HepG2 (cell line): ENCODE data around the gene GMEB1. TPM values are rescaled to one million over a fixed set of nuclear protein-coding genes. Genes with fewer than 3 reads are reported as not detected.

Source experiments
- ARNT2 ChIP-seq: sonication (generic); formaldehyde crosslinking; IDR thresholded peaks from 2 replicates; pipeline ENCODE4 v1.8.0; 2022; ENCODE audit warnings: mild to moderate bottlenecking, low read depth, missing genetic modification reagents, moderate library complexity
- ASH2L ChIP-seq: fragments of 300-600, 200-600 bp; sonication (generic); IDR thresholded peaks from 2 replicates; pipeline ENCODE4 v1.7.0; 2017; ENCODE audit warnings: low read depth, mild to moderate bottlenecking, moderate library complexity, mixed read lengths, low read length; ENCODE audit not compliant: insufficient read length
- ETV5 ChIP-seq: IDR thresholded peaks from 2 replicates; pipeline ENCODE4 v1.6.1; 2018; ENCODE audit warnings: missing biosample characterization, missing genetic modification reagents, inconsistent platforms, borderline replicate concordance
- GABPB1 ChIP-seq: IDR thresholded peaks from 2 replicates; pipeline ENCODE4 v1.6.1; 2016; ENCODE audit warnings: mild to moderate bottlenecking, missing genetic modification reagents, moderate library complexity, missing compliant biosample characterization
- HNRNPLL ChIP-seq: fragments of 200-400 bp; formaldehyde crosslinking; IDR thresholded peaks from 2 replicates; pipeline ENCODE4 v1.6.1; 2017; ENCODE audit warnings: mild to moderate bottlenecking, low read depth, low read length; ENCODE audit not compliant: poor library complexity, severe bottlenecking
- KDM2A ChIP-seq: sonication (generic); formaldehyde crosslinking; IDR thresholded peaks from 2 replicates; pipeline ENCODE4 v1.4.0; 2020; ENCODE audit warnings: low read depth, missing genetic modification reagents, borderline replicate concordance
- PITX1 ChIP-seq: sonication (generic); formaldehyde crosslinking; IDR thresholded peaks from 2 replicates; pipeline ENCODE4 v1.5.1; 2020; ENCODE audit warnings: mild to moderate bottlenecking, missing genetic modification reagents
- PTBP1 ChIP-seq: fragments of 200-400 bp; formaldehyde crosslinking; IDR thresholded peaks from 2 replicates; pipeline ENCODE4 v1.6.1; 2018; ENCODE audit warnings: low read length, low read depth; ENCODE audit not compliant: poor library complexity, severe bottlenecking
- RXRB ChIP-seq: IDR thresholded peaks from 2 replicates; pipeline ENCODE4 v1.6.1; 2016; ENCODE audit warnings: borderline replicate concordance, missing genetic modification reagents, missing compliant biosample characterization
- SAP130 ChIP-seq: IDR thresholded peaks from 2 replicates; pipeline ENCODE4 v1.6.1; 2016; ENCODE audit warnings: low read depth
- SIX4 ChIP-seq: sonication (generic); formaldehyde crosslinking; IDR thresholded peaks from 2 replicates; pipeline ENCODE4 v1.4.0; 2020; ENCODE audit warnings: missing genetic modification reagents
- SMARCC2 ChIP-seq: fragments of 450-650 bp; IDR thresholded peaks from 2 replicates; pipeline ENCODE4 v1.6.1; 2017; ENCODE audit warnings: antibody characterized with exemption, mild to moderate bottlenecking
- THAP11 ChIP-seq: IDR thresholded peaks from 2 replicates; pipeline ENCODE4 v1.6.1; 2016; ENCODE audit warnings: missing biosample characterization, missing genetic modification reagents
- ZKSCAN8 ChIP-seq: IDR thresholded peaks from 2 replicates; pipeline ENCODE4 v1.6.1; 2016; ENCODE audit warnings: borderline replicate concordance, missing genetic modification reagents, missing compliant biosample characterization
- ZNF232 ChIP-seq: sonication (generic); formaldehyde crosslinking; IDR thresholded peaks from 2 replicates; pipeline ENCODE4 v1.4.0; 2020; ENCODE audit warnings: missing genetic modification reagents, borderline replicate concordance
- ZNF629 ChIP-seq: sonication (generic); formaldehyde crosslinking; conservative IDR thresholded peaks from 2 replicates; pipeline ENCODE4 v1.5.0; 2020; ENCODE audit warnings: missing genetic modification reagents
- ZNF713 ChIP-seq: sonication (generic); formaldehyde crosslinking; IDR thresholded peaks from 2 replicates; pipeline ENCODE4 v1.4.0; 2020; ENCODE audit warnings: mild to moderate bottlenecking, missing genetic modification reagents
- polyA plus RNA-seq, 8 experiments: library from polyadenylated mRNA; depleted of rRNA in 3 of 8; stranded (reverse) in 7 of 8; unstranded in 1 of 8; fragments of >200 nt; fragmentation: Illumina TruSeq in 4 of 8; extraction: Trizol in 4 of 8; gene quantifications; 2 replicates each; pipeline versions ENCODE4 v1.2.1 to v1.2.3, GENCODE V29; 2011 to 2016; ENCODE audit warnings: low read depth in 4 of 8, missing spikeins in 1 of 8, mixed read lengths in 1 of 8; ENCODE audit not compliant: insufficient read depth in 1 of 8
- total RNA-seq, 5 experiments: library from RNA; depleted of rRNA; stranded (reverse); fragments of >200 nt; fragmentation: Illumina TruSeq; extraction: Trizol; gene quantifications; 2 replicates each; pipeline ENCODE4 v1.2.3, GENCODE V29; 2016; ENCODE audit warnings: low read depth in 1 of 5
- TF ChIP-seq, protein P1 (sequence below): IDR thresholded peaks from 2 replicates; pipeline ENCODE4 v1.6.1; 2016; ENCODE audit warnings: missing compliant biosample characterization, missing genetic modification reagents, borderline replicate concordance
- TF ChIP-seq, protein P2 (sequence below): IDR thresholded peaks from 2 replicates; pipeline ENCODE4 v1.6.1; 2018; ENCODE audit warnings: missing genetic modification reagents
- TF ChIP-seq, protein P3 (sequence below): IDR thresholded peaks from 2 replicates; pipeline ENCODE4 v1.6.1; 2012; ENCODE audit warnings: low read depth, low read length, improper control_type of control experiment
- TF ChIP-seq, protein P4 (sequence below): sonication (generic); formaldehyde crosslinking; IDR thresholded peaks from 2 replicates; pipeline ENCODE4 v1.5.0; 2020; ENCODE audit warnings: mild to moderate bottlenecking, missing genetic modification reagents, borderline replicate concordance

The GMEB1 gene
- total and polyA plus RNA-seq, 2 of the 13 experiments (the other 11 are each of a cell fraction or from before 2014, with no cell fraction given), result 3.0 to 6.0 TPM

DNA sequence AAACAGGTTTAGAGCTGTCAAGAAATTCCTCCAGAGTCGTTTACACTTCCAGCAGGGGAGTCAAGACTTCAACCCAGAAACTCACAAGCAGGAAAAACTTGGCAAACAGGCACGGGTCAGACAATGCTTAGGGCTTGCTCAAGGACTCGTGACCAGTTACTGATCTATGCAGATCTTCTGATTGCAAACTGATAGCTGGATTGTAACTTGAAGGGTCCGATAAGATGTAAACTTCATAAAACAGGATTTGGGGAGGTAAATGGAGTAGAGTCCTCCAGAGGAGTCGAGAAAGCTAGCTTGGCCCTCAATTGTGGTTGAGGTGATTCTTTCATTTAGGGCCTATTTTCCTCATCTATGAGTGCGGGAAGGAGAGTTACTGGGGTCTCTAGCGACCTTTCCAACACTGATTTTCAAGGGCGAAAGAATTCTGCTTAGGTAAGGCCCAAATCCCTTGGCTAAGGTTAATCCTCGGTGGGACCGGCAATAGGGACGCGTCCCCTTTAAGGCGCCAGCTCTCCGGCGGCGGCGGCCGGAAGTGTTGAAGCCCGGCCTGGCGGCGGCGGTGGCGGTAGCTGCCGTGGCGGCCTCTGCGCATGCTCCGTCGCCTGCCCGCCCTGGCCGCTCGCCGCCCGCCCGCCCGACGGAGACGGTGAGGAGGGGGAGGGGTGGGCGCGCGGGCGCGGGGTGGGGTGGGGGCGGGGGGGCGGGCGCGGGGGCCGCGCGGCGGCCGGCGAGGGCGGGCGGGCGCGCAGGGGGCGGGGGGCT is at the start of gene GMEB1 (continued):
- TF ChIP-seq KDM2A (no peak), PTBP1 (no peak), ASH2L (peak; percentile 43), SIX4 (no peak), ARNT2 (CRISPR knock-in tag) (0 out of 2 replicates have a peak, but pooled peaks have one; percentile 32), HNRNPLL (peak; percentile 54), ETV5 (peak; percentile 85), SAP130 (CRISPR knock-in tag) (peak; percentile 62), THAP11 (peak; percentile 73), ZKSCAN8 (CRISPR knock-in tag) (no peak), ZNF713 (CRISPR knock-in tag) (peak; percentile 73; the same call in 1 of the 2 replicates), ZNF629 (CRISPR knock-in tag) (no peak), SMARCC2 (no peak), ZNF232 (CRISPR knock-in tag) (0 out of 2 replicates have a peak, but pooled peaks have one; percentile 41), GABPB1 (peak; percentile 89), RXRB (CRISPR knock-in tag) (no peak), PITX1 (CRISPR knock-in tag) (peak; percentile 67)
- TF ChIP-seq, protein P1, sequence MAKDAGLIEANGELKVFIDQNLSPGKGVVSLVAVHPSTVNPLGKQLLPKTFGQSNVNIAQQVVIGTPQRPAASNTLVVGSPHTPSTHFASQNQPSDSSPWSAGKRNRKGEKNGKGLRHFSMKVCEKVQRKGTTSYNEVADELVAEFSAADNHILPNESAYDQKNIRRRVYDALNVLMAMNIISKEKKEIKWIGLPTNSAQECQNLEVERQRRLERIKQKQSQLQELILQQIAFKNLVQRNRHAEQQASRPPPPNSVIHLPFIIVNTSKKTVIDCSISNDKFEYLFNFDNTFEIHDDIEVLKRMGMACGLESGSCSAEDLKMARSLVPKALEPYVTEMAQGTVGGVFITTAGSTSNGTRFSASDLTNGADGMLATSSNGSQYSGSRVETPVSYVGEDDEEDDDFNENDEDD (CRISPR knock-in tag), result peak; percentile 36; the same call in 1 of the 2 replicates
- TF ChIP-seq, protein P2, sequence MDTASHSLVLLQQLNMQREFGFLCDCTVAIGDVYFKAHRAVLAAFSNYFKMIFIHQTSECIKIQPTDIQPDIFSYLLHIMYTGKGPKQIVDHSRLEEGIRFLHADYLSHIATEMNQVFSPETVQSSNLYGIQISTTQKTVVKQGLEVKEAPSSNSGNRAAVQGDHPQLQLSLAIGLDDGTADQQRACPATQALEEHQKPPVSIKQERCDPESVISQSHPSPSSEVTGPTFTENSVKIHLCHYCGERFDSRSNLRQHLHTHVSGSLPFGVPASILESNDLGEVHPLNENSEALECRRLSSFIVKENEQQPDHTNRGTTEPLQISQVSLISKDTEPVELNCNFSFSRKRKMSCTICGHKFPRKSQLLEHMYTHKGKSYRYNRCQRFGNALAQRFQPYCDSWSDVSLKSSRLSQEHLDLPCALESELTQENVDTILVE (CRISPR knock-in tag), result peak; percentile 83; the same call in 1 of the 2 replicates
- TF ChIP-seq, protein P3, sequence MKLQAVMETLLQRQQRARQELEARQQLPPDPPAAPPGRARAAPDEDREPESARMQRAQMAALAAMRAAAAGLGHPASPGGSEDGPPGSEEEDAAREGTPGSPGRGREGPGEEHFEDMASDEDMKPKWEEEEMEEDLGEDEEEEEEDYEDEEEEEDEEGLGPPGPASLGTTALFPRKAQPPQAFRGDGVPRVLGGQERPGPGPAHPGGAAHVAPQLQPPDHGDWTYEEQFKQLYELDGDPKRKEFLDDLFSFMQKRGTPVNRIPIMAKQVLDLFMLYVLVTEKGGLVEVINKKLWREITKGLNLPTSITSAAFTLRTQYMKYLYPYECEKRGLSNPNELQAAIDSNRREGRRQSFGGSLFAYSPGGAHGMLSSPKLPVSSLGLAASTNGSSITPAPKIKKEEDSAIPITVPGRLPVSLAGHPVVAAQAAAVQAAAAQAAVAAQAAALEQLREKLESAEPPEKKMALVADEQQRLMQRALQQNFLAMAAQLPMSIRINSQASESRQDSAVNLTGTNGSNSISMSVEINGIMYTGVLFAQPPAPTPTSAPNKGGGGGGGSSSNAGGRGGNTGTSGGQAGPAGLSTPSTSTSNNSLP, result no peak
- TF ChIP-seq, protein P4, sequence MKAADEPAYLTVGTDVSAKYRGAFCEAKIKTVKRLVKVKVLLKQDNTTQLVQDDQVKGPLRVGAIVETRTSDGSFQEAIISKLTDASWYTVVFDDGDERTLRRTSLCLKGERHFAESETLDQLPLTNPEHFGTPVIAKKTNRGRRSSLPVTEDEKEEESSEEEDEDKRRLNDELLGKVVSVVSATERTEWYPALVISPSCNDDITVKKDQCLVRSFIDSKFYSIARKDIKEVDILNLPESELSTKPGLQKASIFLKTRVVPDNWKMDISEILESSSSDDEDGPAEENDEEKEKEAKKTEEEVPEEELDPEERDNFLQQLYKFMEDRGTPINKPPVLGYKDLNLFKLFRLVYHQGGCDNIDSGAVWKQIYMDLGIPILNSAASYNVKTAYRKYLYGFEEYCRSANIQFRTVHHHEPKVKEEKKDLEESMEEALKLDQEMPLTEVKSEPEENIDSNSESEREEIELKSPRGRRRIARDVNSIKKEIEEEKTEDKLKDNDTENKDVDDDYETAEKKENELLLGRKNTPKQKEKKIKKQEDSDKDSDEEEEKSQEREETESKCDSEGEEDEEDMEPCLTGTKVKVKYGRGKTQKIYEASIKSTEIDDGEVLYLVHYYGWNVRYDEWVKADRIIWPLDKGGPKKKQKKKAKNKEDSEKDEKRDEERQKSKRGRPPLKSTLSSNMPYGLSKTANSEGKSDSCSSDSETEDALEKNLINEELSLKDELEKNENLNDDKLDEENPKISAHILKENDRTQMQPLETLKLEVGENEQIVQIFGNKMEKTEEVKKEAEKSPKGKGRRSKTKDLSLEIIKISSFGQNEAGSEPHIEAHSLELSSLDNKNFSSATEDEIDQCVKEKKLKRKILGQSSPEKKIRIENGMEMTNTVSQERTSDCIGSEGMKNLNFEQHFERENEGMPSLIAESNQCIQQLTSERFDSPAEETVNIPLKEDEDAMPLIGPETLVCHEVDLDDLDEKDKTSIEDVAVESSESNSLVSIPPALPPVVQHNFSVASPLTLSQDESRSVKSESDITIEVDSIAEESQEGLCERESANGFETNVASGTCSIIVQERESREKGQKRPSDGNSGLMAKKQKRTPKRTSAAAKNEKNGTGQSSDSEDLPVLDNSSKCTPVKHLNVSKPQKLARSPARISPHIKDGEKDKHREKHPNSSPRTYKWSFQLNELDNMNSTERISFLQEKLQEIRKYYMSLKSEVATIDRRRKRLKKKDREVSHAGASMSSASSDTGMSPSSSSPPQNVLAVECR (CRISPR knock-in tag), result no peak
